Transverse colon (tissue), 4 donors: ENCODE data around the gene ZNF609. TPM values are rescaled to one million over a fixed set of nuclear protein-coding genes. Genes with fewer than 3 reads are reported as not detected.

ENCODE experiments used
- DNase-seq: peaks from one replicate; pipeline ENCODE4 v3.0.0-alpha.2; 2019
- H3K27ac ChIP-seq, 4 donors: fragments of 200-600 bp; sonication (generic); 2 replicates each; pipeline ENCODE4 v1.5.1; 2016 to 2018; ENCODE audit warnings: inconsistent platforms in 4 of 4
- H3K27me3 ChIP-seq: fragments of 200-600 bp; sonication (generic); 2 replicates; pipeline ENCODE4 v1.5.1; 2017; ENCODE audit warnings: inconsistent platforms
- H3K36me3 ChIP-seq, 4 donors: fragments of 200-600 bp; sonication (generic); 2 replicates each; pipeline ENCODE4 v1.5.1; 2017 to 2019; ENCODE audit warnings: inconsistent platforms in 4 of 4
- H3K4me1 ChIP-seq, 4 donors: fragments of 200-600 bp; sonication (generic); 2 replicates each; pipeline ENCODE4 v1.5.1; 2017 to 2020; ENCODE audit warnings: inconsistent platforms in 4 of 4
- H3K4me3 ChIP-seq, 4 donors: fragments of 200-600 bp; sonication (generic); 1 replicate in 1 of 4; 2 replicates in 3 of 4; pipeline versions ENCODE4 v1.5.1 to v1.6.1; 2017 to 2019; ENCODE audit warnings: inconsistent platforms in 4 of 4
- H3K9me3 ChIP-seq, 2 donors: fragments of 200-600 bp; sonication (generic); 2 replicates each; pipeline ENCODE4 v1.5.1; 2017 to 2019; ENCODE audit warnings: inconsistent platforms in 2 of 2
- CTCF ChIP-seq, 5 experiments: fragments of 200-600 bp in 3 of 5; fragments of 450-650 bp in 2 of 5; sonication (generic) in 3 of 5; IDR thresholded peaks; 1 replicate in 2 of 5; 2 replicates in 3 of 5; pipeline ENCODE4 v1.5.1; 2016 to 2017; ENCODE audit warnings: antibody characterized with exemption in 5 of 5, inconsistent platforms in 3 of 5, mild to moderate bottlenecking in 2 of 5, moderate library complexity in 1 of 5
- EP300 ChIP-seq: sonication (generic); formaldehyde crosslinking; IDR thresholded peaks from one replicate; pipeline ENCODE4 v1.6.1; 2017; ENCODE audit warnings: antibody characterized with exemption, low read depth
- POLR2A ChIP-seq: fragments of 450-650 bp; IDR thresholded peaks from one replicate; pipeline ENCODE4 v1.6.1; 2016; ENCODE audit warnings: antibody characterized with exemption, mild to moderate bottlenecking, moderate library complexity
- POLR2AphosphoS5 ChIP-seq, 3 donors: sonication (generic); formaldehyde crosslinking; IDR thresholded peaks; one replicate each; pipeline ENCODE4 v1.6.1; 2016; ENCODE audit warnings: antibody characterized with exemption in 3 of 3
- WGBS, 2 donors: methylation state at CpG; one replicate each; pipeline ENCODE4 v1.1.5; 2018; ENCODE audit warnings: low coverage in 1 of 2; 5-methylcytosine and 5-hydroxymethylcytosine counted together
- in situ Hi-C, 4 donors: fragments of 200-750 bp; cut with MboI; loops; one replicate each; pipeline versions ENCODE4 v1.15.0 to v1.15.1; 2017; ENCODE audit warnings: low sequenced_read_pairs in 3 of 4, low pct_ligation_motif_present in 1 of 4, low pct_unique_long_range_greater_than_20kb in 1 of 4
- intact Hi-C: fragments of 100-400 bp; cut with DNase I; formaldehyde crosslinking; loops from one replicate; pipeline ENCODE4 v1.15.1; 2023; ENCODE audit warnings: low total_unique reads
- total RNA-seq, 4 donors: library from RNA; depleted of rRNA; stranded (reverse); fragments of >200 nt; gene quantifications; one replicate each; pipeline ENCODE4 v1.1.0, GENCODE V29; 2016

Gene ZNF609
- total RNA-seq, 4 donors from 2014 or later, result 16.1 to 34.8 (median 28.2) TPM

- TF ChIP-seq CTCF (IDR thresholded peaks at IDR 0.05) (no peak), POLR2AphosphoS5 (IDR thresholded peaks at IDR 0.05) (no peak), EP300 (no peak), POLR2A (no peak)
- Histone ChIP-seq H3K27me3 (no peaks in the 10 kb centered on the region), H3K36me3 (no peaks in the 10 kb centered on the region), H3K9me3 (no peaks in the 10 kb centered on the region), H3K27ac (no peak overlapping the region), H3K4me3 (no peak overlapping the region), H3K4me1 (peaks cover 5 to 42% (median 19%) of the 10 kb centered on the region in 4 donors)
- WGBS, 2 donors, result 48% methylated on average over 1 of the region's 1 CpG; no CpG with 5 or more reads in 1 of the 2 donors
- DNase-seq, result no peak
- intact Hi-C loops (no loop called here), in situ Hi-C loops (no loop called here)
Observed at GRCh38 chr15:64574301-64575017, 114.1 kb downstream of the ZNF609 start.

GRCh38 chr15:64580696-64581407 lies 120.5 kb downstream of the ZNF609 start:
- H3K27me3 ChIP-seq, result no peaks in the 10 kb centered on the region
- peaks cover 0 to 29% (median 3%) of the 10 kb centered on the region in 4 donors for H3K4me1 ChIP-seq
- no peak overlapping the region for H3K4me3 ChIP-seq
- 94 to 95% methylated on average over 4 to 9 of the region's 9 CpGs for WGBS, 2 donors
- H3K9me3 ChIP-seq, result peaks cover 5 to 6% of the 10 kb centered on the region in 2 donors
- intact Hi-C loops, result no loop called here
- in situ Hi-C loops, result no loop called here
- TF ChIP-seq CTCF (IDR thresholded peaks at IDR 0.05) (no peak), POLR2A (no peak), POLR2AphosphoS5 (IDR thresholded peaks at IDR 0.05) (no peak), EP300 (no peak)
- H3K36me3 ChIP-seq, result no peaks in the 10 kb centered on the region
- no peak overlapping the region for H3K27ac ChIP-seq
- no peak for DNase-seq

- H3K27ac ChIP-seq, result no peak overlapping the region
- intact Hi-C loops (no loop called here), in situ Hi-C loops (no loop called here)
- peaks cover 5 to 6% of the 10 kb centered on the region in 2 donors for H3K9me3 ChIP-seq
- TF ChIP-seq EP300 (no peak), POLR2AphosphoS5 (IDR thresholded peaks at IDR 0.05) (no peak), CTCF (IDR thresholded peaks at IDR 0.05) (no peak), POLR2A (no peak)
- H3K36me3 ChIP-seq, result no peaks in the 10 kb centered on the region
- no peaks in the 10 kb centered on the region for H3K27me3 ChIP-seq
- H3K4me1 ChIP-seq, result peaks cover 0 to 32% (median 3%) of the 10 kb centered on the region in 4 donors
- no peak for DNase-seq
- no peak overlapping the region for H3K4me3 ChIP-seq
- WGBS, 2 donors, result 100% methylated on average over 2 of the region's 2 CpGs; no CpG with 5 or more reads in 1 of the 2 donors
Observed at GRCh38 chr15:64581408-64581761, 121.0 kb downstream of the ZNF609 start.

GRCh38 chr15:64582202-64582601 lies 121.8 kb downstream of the ZNF609 start:
- Histone ChIP-seq H3K36me3 (no peaks in the 10 kb centered on the region), H3K4me3 (no peak overlapping the region), H3K27me3 (no peaks in the 10 kb centered on the region), H3K9me3 (peaks cover 5 to 6% of the 10 kb centered on the region in 2 donors), H3K4me1 (peaks cover 0 to 38% (median 3%) of the 10 kb centered on the region in 4 donors), H3K27ac (no peak overlapping the region)
- WGBS, 2 donors, result 90 to 91% methylated on average over 3 of the region's 3 CpGs
- no peak for TF ChIP-seq POLR2A
- in situ Hi-C loops, result no loop called here
- intact Hi-C loops, result no loop called here
- no peak for DNase-seq
